Activated CD4-positive, CD25-positive, alpha-beta regulatory T cell treated with anti-CD3 and anti-CD28 coated beads, Interleukin-2, amount 50 U/mL, for 72 hours (primary cell): ENCODE results near the gene ASCL5.

Experiments
- DNase-seq: peaks from one replicate; pipeline ENCODE4 v3.0.0; 2021

Gene ASCL5

GRCh38 chr1:201153474-201154388 lies 26.7 kb upstream of the ASCL5 start:
- DNase-seq = no peak

DNA sequence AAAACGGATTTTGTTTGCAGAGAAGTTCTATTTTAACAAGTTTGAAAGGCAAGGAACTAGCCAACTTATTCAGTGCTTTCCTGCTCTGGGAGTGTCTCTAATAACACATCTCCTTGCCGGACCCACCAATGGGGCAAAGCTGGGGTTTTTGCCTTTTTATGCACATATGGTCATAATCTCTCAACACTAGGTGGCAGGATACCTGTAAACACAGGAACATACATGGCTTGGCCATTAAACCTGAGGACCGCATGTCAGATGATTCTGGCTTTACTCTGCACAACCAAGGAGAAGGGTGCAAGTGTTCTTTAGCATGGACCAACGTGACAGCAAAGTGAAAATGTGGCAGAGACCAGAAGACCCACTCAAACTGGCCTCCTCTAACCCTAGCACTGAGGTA lies 22.4 kb upstream of the ASCL5 start:
- DNase-seq = no peak

- no peak for DNase-seq
Measured at GRCh38 chr1:201147396-201148015, 20.5 kb upstream of the ASCL5 start.

DNA sequence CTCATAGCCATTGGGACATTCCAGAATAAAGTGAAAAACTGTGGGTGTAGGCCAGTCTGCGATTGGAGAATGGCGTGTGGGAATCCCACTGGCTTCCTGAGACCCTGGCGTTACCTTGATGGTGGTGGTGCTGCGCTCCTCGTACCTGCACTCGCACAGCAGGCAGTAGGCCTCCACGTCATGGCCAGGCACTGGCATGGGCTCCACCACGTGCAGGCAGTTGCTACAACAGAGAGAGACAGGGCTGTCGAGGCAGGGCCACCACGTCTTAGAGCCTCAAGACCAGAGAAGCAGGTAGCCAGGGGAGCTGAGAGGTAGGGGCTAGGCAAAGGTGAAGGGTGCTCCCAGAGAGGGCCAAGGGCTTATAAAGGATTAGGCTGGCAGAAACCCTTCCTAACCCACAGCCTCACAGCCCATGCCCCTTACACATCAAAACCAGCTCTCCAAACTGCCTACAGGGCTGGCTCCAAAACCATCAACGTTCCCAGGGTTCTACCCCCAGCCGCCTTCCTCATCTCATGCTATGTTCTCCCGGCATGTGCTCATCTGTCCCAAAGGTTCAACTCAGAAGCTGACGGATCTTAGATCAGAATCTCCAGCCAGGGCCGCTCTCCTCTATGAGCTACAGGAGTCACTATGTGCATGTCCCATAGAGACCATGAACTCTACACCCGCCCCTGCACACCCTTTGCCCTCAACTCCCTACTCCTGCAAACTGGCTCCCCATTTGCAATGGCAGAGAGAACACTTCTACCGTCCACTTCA lies 19.8 kb upstream of the ASCL5 start:
- DNase-seq = peak; percentile 7

DNA sequence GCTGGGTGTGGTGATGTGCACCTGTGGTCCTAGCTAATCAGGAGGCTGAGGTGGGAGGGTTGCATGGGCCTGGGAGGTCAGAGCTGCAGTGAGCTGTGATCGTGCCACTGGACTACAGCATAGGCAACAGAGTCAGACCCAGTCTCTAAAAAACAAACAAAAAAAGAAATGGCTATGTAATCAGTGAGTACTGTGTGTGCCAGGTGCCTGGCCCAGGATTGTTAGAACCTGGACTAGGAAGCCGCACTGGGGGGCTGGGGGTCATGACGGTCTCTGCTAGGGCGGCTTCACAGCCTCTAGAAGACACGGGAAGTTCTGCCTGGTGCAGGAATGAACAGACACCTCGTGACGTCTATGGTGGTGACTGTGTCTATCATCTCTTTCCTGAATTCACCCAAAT lies 18.8 kb upstream of the ASCL5 start:
- no peak for DNase-seq

GRCh38 chr1:201145132-201145531 lies 18.1 kb upstream of the ASCL5 start:
- no peak for DNase-seq

GRCh38 chr1:201144701-201145100 lies 17.7 kb upstream of the ASCL5 start:
- DNase-seq = no peak

- DNase-seq = no peak
Measured at GRCh38 chr1:201143726-201144635, 17.0 kb upstream of the ASCL5 start.

DNA sequence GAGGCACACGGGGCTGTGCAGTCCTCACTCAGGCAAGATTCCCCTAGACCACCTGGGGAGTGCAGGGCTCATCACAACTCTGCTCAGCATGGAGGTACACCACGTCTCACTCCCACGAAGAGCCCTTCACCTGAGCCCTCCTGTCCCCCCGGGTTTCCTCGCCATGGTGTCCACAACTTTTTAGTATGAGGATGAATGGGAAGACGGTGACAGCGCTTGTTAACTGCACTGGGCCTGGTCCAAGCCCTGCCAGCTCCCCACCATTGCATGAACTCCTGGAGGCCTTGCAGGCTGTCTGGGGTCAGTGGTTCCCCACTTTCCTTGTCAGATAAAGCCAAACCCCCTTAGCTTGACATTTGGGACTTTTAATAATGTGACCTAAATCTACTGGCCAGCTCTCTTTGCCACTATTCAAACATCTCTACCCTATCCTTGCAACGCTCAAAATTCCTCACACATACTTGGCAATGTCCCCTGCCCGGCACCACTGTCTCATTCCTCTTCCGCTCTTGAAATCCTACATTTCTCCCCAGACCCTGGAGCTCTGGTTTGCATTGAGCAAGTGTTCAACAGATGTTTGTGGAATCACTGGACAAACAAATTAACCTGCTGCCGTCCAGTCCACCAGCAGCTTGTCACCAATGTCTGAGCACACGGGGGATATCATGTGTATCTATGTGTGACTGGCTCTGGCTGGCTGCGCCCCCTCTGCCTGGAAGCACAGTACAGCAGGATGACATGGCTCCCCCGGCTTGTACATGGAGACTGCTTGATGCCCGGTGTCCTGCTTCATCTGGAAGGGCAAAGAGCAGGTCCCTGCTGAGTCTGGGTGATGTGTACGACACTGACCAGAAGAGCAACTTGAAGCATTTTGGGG lies 16.1 kb upstream of the ASCL5 start:
- no peak for DNase-seq

- no peak for DNase-seq
Measured at GRCh38 chr1:201142011-201142848, 15.2 kb upstream of the ASCL5 start.

GRCh38 chr1:201141418-201141817 lies 14.4 kb upstream of the ASCL5 start:
- no peak for DNase-seq

DNA sequence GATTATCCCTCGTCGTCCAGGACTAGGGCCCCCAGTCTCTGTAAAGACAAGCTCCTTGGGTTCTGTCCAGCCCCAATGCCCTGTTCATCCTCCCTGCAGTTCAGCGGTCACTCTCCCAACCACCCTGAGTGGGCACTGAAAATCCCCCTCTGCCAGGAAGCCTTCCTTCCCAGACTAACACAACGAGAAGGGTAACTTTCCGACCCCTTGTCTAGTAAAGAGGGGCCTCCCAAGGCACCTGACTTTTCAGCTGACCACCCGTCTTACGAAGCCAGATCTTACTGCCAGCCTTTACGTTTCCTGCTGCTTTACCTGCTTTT lies 13.9 kb upstream of the ASCL5 start:
- no peak for DNase-seq

DNA sequence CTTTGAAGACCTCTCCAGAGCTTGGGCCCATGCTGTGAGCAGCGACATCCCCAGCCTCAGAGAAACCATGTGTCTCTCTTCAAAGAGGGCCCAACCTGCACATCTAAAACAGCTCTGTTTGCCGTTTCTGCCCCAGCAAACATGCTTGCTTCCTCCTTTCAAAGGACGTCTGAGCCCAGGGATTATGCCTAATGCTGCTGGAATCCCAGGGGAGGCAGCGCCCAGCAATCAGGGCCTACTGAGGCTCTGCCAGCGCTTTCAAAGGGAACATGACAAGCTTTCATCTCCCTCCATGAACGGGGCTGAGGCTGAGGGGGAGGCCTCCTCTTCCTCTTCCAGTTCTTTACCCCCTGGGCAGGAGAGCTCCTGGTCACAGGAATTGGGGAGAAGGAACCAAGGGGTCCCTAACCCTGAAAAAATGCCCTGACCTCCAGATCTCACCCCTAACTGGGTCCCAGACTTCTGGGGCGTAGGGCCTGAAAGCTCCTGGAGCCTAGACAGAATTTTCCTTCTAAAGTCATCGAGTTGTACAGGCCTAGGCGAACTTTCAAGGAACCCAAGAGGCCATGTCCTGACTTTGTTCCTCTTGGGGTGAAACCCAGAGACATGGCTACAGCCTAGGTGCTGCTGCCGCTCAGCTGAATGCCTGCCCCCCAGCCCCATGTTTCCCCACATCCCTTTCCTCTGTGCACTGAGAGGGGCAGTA lies 13.4 kb upstream of the ASCL5 start:
- DNase-seq = no peak

DNA sequence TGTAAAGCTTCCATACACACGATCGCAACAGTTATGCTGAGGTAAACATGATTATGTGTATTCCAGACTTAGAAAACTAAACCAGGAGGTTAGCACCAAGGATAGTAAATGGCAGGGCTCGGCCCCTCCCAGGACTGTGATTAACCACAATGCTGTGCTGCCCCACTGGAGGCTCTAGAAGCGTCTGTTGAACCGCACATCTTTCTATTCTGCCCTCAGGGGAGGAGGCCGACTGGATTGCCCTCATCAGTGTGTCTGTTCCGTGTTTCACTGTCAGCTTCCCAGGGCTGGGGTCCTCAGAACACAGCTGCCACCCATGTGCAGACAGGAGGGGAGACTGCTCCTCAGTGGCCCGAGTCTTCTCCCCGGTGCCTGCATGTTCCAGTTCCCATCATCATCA lies 12.8 kb upstream of the ASCL5 start:
- no peak for DNase-seq

- DNase-seq = no peak
Measured at GRCh38 chr1:201139306-201139705, 12.3 kb upstream of the ASCL5 start.

GRCh38 chr1:201138311-201138840 lies 11.4 kb upstream of the ASCL5 start:
- DNase-seq = no peak

- no peak for DNase-seq
Measured at GRCh38 chr1:201137579-201138310, 10.8 kb upstream of the ASCL5 start.

DNA sequence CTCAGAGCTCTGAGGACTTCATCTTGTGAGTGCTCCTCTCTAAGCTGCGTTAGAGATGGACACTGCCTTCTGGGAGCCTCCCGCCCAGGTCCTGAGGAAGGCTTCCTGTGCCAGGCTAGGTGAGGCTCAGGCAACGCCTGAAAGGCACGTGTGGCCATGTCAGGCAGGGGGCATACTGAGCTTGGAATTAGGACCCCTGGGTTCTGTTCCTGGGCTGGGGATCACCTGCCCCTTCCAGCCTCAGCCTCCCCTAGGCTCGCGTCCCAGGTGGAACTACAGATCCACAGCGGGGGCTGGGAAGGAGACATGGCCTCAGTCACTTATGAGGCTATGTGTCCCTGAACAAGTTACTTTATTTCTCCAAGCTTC lies 10.0 kb upstream of the ASCL5 start:
- no peak for DNase-seq

DNA sequence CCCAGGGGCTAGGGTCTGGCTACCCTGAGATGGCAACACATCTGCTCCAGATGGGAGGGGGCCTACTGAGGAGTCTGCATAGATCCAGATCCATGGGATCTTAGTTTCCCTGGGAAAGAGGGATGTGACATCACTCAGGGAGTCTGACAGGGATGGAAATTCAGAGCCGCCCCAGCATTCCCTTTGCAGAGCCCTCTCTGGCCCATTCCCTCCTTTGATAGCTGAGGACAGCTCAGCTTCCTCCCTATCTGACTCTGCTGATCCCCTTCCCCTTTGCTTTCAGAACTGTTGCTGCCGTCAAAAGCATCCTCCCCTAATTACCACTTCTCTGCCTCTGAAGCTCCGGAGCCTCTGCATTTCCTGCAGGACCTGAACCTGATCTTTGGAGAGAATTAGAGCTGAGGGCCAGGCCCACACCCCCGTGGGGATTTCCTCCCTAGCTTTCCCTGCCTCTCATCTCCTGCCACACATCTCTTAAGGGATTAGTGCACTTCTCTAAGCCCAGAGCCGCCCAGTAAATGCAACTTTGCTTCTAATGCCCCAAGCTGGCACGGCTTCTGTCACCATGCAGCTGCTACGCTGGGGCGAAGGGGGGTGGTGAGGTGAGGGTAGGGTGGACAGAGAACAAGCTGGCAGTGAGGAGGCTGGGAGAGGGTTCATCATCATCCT lies 9.5 kb upstream of the ASCL5 start:
- no peak for DNase-seq
